Measurements from ENCODE around the gene RNF123. TPM values are rescaled to one million over a fixed set of nuclear protein-coding genes. Genes with fewer than 3 reads are reported as not detected.

RNF123 gene
- total RNA-seq, 1 experiment from 2014 or later: 47.1 TPM

DNA sequence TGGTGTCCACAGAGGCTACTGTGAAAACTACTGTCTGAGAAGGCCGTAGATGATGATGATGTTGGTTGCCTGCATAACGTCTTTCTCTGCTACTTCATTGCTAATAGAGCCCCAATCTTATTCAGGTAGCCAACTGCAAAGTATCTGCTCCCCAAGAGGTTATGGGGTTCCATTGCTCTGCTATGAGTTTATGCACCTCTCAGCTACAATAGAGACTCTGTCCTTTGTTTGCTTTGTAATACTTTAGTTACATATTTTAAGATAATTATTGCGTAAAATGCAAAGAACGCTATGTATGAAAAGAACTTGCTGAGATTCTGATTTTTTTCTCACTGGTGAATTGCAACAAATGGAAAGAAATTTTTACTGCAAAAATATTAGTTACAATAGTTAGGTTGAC lies 62.1 kb downstream of the RNF123 start:
- Mint-ChIP-seq H3K9me3 (no peaks in the 10 kb centered on the region), H3K4me1 (peaks cover 5% of the 10 kb centered on the region), H3K4me3 (no peak overlapping the region), H3K27ac (no peak overlapping the region), H3K36me3 (peaks cover 6% of the 10 kb centered on the region), H3K27me3 (ENCODE audit: low read depth) (no peaks in the 10 kb centered on the region)
- TF ChIP-seq, protein P1, sequence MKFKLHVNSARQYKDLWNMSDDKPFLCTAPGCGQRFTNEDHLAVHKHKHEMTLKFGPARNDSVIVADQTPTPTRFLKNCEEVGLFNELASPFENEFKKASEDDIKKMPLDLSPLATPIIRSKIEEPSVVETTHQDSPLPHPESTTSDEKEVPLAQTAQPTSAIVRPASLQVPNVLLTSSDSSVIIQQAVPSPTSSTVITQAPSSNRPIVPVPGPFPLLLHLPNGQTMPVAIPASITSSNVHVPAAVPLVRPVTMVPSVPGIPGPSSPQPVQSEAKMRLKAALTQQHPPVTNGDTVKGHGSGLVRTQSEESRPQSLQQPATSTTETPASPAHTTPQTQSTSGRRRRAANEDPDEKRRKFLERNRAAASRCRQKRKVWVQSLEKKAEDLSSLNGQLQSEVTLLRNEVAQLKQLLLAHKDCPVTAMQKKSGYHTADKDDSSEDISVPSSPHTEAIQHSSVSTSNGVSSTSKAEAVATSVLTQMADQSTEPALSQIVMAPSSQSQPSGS (CRISPR knock-in tag; IDR thresholded peaks at IDR 0.05; ENCODE audit: borderline replicate concordance, low read depth): no peak
- TF ChIP-seq NFATC4 (CRISPR knock-in tag; IDR thresholded peaks at IDR 0.05) (no peak), ZNF416 (CRISPR knock-in tag; IDR thresholded peaks at IDR 0.05) (no peak), HMGA2 (CRISPR knock-in tag; IDR thresholded peaks at IDR 0.05) (no peak), ESRRA (CRISPR knock-in tag; IDR thresholded peaks at IDR 0.05; ENCODE audit: borderline replicate concordance) (no peak), SMAD3 (CRISPR knock-in tag; IDR thresholded peaks at IDR 0.05; ENCODE audit: borderline replicate concordance) (no peak)
- CTCF ChIA-PET: no interaction called here
- ATAC-seq: no peak
- no peak for DNase-seq (ENCODE audit: low spot score)
- POLR2A ChIA-PET: no interaction called here

DNA sequence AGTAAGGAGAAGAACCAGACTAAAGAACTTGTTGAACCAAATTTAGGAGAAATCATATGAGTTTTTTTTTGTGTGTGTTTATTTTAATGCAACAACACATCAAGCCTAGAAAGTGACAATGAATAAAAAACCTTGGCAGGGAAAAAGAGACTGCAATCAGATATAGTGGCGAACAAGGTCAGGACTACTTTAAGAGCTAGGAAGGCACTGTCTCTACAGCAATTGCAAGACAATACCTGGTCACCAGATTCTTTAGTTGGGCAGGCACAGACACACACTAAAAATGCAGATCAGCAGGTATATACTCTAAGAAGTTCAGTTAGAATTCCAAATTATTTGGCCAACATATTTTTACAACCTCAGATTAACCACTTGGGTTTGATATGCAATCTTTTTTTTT lies 65.2 kb downstream of the RNF123 start:
- ATAC-seq (no peak), DNase-seq (ENCODE audit: low spot score) (no peak)
- ChIA-PET POLR2A (no interaction called here), CTCF (no interaction called here)
- no peaks in the 10 kb centered on the region for H3K9me3 Mint-ChIP-seq
- H3K27ac Mint-ChIP-seq: peak overlapping the region; percentile 69; the same call in 1 of the 2 replicates
- TF ChIP-seq ZNF121 (CRISPR knock-in tag; IDR thresholded peaks at IDR 0.05) (no peak), ESRRA (CRISPR knock-in tag; IDR thresholded peaks at IDR 0.05; ENCODE audit: borderline replicate concordance) (no peak), FOXP1 (CRISPR knock-in tag; IDR thresholded peaks at IDR 0.05; ENCODE audit: borderline replicate concordance) (no peak), NR3C1 (CRISPR knock-in tag; conservative IDR thresholded peaks at IDR 0.05; ENCODE audit: low read depth) (no peak), NFE2L1 (CRISPR knock-in tag; IDR thresholded peaks at IDR 0.05) (no peak), ZNF263 (CRISPR knock-in tag; IDR thresholded peaks at IDR 0.05; ENCODE audit: low read depth) (no peak), OVOL2 (CRISPR knock-in tag; IDR thresholded peaks at IDR 0.05; ENCODE audit: borderline replicate concordance) (no peak), ZNF138 (CRISPR knock-in tag; conservative IDR thresholded peaks at IDR 0.05) (no peak), EMX1 (CRISPR knock-in tag; IDR thresholded peaks at IDR 0.05) (no peak), CREM (CRISPR knock-in tag; IDR thresholded peaks at IDR 0.05) (no peak)
- TF ChIP-seq, protein P2, sequence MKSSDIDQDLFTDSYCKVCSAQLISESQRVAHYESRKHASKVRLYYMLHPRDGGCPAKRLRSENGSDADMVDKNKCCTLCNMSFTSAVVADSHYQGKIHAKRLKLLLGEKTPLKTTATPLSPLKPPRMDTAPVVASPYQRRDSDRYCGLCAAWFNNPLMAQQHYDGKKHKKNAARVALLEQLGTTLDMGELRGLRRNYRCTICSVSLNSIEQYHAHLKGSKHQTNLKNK (CRISPR knock-in tag; IDR thresholded peaks at IDR 0.05): no peak
- TF ChIP-seq, protein P3, sequence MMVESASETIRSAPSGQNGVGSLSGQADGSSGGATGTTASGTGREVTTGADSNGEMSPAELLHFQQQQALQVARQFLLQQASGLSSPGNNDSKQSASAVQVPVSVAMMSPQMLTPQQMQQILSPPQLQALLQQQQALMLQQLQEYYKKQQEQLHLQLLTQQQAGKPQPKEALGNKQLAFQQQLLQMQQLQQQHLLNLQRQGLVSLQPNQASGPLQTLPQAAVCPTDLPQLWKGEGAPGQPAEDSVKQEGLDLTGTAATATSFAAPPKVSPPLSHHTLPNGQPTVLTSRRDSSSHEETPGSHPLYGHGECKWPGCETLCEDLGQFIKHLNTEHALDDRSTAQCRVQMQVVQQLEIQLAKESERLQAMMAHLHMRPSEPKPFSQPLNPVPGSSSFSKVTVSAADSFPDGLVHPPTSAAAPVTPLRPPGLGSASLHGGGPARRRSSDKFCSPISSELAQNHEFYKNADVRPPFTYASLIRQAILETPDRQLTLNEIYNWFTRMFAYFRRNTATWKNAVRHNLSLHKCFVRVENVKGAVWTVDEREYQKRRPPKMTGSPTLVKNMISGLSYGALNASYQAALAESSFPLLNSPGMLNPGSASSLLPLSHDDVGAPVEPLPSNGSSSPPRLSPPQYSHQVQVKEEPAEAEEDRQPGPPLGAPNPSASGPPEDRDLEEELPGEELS (CRISPR knock-in tag; IDR thresholded peaks at IDR 0.05): no peak
- TF ChIP-seq, protein P4, sequence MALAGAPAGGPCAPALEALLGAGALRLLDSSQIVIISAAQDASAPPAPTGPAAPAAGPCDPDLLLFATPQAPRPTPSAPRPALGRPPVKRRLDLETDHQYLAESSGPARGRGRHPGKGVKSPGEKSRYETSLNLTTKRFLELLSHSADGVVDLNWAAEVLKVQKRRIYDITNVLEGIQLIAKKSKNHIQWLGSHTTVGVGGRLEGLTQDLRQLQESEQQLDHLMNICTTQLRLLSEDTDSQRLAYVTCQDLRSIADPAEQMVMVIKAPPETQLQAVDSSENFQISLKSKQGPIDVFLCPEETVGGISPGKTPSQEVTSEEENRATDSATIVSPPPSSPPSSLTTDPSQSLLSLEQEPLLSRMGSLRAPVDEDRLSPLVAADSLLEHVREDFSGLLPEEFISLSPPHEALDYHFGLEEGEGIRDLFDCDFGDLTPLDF (CRISPR knock-in tag; IDR thresholded peaks at IDR 0.05): no peak
- TF ChIP-seq, protein P5, sequence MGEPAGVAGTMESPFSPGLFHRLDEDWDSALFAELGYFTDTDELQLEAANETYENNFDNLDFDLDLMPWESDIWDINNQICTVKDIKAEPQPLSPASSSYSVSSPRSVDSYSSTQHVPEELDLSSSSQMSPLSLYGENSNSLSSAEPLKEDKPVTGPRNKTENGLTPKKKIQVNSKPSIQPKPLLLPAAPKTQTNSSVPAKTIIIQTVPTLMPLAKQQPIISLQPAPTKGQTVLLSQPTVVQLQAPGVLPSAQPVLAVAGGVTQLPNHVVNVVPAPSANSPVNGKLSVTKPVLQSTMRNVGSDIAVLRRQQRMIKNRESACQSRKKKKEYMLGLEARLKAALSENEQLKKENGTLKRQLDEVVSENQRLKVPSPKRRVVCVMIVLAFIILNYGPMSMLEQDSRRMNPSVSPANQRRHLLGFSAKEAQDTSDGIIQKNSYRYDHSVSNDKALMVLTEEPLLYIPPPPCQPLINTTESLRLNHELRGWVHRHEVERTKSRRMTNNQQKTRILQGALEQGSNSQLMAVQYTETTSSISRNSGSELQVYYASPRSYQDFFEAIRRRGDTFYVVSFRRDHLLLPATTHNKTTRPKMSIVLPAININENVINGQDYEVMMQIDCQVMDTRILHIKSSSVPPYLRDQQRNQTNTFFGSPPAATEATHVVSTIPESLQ (CRISPR knock-in tag; IDR thresholded peaks at IDR 0.05): no peak
- TF ChIP-seq, protein P6, sequence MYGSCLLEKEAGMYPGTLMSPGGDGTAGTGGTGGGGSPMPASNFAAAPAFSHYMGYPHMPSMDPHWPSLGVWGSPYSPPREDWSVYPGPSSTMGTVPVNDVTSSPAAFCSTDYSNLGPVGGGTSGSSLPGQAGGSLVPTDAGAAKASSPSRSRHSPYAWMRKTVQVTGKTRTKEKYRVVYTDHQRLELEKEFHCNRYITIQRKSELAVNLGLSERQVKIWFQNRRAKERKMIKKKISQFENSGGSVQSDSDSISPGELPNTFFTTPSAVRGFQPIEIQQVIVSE (CRISPR knock-in tag; IDR thresholded peaks at IDR 0.05; ENCODE audit: borderline replicate concordance): no peak
- TF ChIP-seq, protein P7, sequence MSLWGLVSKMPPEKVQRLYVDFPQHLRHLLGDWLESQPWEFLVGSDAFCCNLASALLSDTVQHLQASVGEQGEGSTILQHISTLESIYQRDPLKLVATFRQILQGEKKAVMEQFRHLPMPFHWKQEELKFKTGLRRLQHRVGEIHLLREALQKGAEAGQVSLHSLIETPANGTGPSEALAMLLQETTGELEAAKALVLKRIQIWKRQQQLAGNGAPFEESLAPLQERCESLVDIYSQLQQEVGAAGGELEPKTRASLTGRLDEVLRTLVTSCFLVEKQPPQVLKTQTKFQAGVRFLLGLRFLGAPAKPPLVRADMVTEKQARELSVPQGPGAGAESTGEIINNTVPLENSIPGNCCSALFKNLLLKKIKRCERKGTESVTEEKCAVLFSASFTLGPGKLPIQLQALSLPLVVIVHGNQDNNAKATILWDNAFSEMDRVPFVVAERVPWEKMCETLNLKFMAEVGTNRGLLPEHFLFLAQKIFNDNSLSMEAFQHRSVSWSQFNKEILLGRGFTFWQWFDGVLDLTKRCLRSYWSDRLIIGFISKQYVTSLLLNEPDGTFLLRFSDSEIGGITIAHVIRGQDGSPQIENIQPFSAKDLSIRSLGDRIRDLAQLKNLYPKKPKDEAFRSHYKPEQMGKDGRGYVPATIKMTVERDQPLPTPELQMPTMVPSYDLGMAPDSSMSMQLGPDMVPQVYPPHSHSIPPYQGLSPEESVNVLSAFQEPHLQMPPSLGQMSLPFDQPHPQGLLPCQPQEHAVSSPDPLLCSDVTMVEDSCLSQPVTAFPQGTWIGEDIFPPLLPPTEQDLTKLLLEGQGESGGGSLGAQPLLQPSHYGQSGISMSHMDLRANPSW (CRISPR knock-in tag; conservative IDR thresholded peaks at IDR 0.05; ENCODE audit: low read depth): no peak
- H3K27me3 Mint-ChIP-seq (ENCODE audit: low read depth): no peaks in the 10 kb centered on the region
- no peak overlapping the region for H3K4me3 Mint-ChIP-seq
- no peaks in the 10 kb centered on the region for H3K36me3 Mint-ChIP-seq
- H3K4me1 Mint-ChIP-seq: peaks cover 5% of the 10 kb centered on the region
